Skin of body (tissue), 2 donors: ENCODE data around the gene COL4A5. TPM values are rescaled to one million over a fixed set of nuclear protein-coding genes. Genes with fewer than 3 reads are reported as not detected.
A peak's percentile ranks its signal among the peaks of the same experiment; 100 is the strongest.
"Not testable (repeated sequence)": the region's sequence is repeated elsewhere in the genome, so short reads cannot be mapped to it uniquely, and the experiment has no call there.

Experiments used
- DNase-seq: peaks from one replicate; lab custom pipeline; 2025; lab: John Stamatoyannopoulos, UW
- total RNA-seq: library from RNA; depleted of rRNA; stranded (reverse); fragments of >200 nt; gene quantifications from one replicate; pipeline ENCODE4 v1.2.3, GENCODE V29; 2014

The COL4A5 gene
- 76.4 TPM for total RNA-seq

DNA sequence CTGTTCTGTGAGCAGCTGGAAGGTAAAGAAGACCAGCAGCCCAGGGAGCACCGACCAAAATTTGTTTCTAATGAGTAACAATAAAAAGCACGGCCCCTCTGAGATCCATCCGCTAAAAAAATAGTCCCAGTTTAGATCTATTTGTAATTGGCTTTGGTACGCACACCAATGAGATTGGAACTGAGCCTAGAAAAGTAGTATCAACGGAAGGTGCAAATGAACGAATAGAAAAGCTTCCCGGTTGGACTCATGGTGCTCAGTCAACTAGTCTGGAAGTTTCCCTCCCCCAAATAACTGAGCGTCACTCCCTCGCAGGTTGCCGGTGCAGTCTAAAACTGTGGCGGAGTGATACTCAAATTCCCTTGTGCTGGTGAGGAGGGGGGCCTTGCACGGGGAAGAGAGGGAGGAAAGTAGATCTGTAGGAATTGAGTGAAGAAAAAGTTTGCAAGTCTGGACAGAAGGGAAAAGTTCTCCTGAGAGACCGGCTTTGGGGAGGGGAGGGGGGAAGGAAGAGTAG lies at the start of gene COL4A5:
Gene COL4A5 (plus strand): TSS at position 413 of the 517 bp plus-strand sequence. CDS start 288 bp downstream, outside the sequence.
- peak; percentile 29 for DNase-seq

DNA sequence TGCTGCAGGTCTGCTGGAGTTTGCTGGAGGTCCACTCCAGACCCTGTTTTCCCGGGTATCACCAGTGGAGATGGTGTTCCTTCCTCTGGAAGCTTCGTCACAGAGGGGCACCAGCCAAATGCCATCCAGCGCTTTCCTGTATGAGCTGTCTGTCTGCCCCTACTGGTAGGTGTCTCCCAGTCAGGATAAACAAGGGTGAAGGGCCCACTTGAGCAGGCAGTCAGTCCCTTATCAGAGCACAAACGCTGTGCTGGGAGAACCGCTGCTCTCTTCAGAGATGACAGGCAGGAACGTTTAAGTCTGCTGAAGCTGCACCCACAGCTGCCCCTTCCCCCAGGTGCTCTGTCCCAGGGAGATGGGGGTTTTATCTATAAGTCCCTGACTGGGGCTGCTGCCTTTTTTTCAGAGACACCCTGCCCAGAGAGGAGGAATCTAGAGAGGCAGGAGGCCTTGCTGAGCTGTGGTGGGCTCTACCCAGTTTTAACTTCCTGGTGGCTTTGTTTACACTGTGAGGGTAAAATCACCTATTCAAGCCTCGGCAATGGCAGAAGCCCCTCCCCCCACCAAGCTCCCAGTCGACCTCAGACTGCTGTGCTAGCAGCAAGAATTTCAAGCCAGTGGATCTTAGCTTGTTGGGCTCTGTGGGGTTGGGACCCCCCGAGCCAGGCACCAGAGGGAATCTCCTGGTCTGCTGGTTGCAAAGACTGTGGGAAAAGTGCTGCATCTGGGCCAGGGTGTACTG lies 48.5 kb upstream of the COL4A5 start:
- not testable (repeated sequence) for DNase-seq

DNA sequence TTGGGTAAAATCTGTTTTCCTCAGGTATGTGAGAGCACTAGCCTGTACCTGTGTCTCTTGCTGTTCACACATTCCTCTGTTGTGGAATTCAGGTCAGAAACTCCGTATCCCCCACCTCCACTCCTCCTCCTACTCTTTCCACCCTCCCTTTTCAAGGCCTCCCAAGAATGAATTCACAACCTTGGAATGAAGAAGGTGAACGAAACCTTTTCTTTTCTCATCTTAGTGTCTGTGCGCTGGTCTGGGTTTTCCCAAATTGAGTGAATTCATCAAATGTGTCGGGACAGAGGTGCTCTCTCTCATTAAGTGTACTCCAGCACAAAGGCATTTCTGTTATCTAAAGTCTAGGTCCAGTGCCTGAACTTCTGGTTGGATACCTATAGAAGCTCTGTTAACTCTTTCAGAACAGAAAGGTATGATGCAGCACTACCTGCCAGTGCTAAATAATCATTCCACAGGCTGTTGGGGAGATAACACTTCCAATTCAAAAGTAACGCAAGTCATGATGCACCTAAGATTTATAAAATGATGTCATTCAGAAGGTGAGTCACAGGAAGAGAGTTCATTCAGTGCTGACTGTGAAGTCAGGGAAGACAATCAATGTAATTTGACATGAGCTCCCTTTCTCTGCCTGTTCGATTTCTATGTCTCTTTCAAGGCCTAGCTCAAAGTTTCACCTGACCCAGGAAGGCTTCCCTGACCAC lies 43.3 kb upstream of the COL4A5 start:
- no peak for DNase-seq

DNA sequence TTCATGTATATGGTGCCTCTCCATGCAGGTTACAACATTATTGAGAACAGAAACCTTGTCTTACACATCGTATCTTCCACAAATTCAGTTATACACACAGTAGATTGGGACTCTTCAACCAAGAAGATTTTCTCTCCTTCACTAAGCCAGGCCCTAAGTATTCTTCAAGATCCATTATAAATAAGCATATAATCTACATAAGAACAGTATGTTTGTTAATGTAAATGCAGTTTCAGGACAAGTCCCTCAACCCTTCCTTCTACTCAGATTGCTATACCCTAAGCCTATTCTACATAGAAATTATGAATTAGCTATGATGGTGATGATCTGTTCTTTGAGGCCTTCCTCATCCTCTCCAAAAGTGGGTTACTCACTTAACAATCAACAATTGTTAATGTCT lies 42.7 kb upstream of the COL4A5 start:
- no peak for DNase-seq

DNA sequence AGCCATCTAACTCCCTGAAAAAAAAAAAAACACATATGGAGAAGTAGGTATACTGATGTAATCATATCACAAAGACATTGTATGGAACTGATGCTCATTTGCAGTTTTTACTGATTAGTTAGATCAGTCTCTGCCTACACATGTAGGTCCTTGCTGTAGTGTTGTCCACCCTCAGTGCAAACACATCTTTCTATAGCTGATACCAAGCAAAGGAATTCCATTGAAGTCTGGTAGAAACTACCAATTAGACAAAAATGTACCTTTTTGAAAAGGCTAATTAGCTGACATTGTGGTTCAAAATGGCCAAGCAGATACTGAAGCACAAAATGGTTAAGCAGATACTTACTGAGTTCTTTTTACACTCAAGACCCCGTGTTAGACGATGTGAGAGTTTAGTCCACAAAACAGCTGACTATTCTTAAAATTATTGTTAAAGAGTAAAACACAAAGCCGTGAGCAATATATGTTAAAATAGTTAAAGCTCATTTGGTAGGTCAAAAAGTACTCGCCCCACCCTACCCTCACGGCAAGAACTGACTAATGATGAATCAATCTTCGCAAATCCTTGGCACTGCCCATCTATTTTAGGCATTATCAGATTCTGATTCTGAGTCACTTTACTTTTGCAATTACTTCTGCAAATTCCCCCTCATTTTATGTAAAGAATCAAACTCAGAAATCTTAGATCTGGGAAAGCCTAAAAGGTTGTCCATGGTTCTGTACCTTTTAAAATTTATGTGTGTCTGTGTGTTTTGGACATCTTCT lies 41.8 kb upstream of the COL4A5 start:
- no peak for DNase-seq

DNA sequence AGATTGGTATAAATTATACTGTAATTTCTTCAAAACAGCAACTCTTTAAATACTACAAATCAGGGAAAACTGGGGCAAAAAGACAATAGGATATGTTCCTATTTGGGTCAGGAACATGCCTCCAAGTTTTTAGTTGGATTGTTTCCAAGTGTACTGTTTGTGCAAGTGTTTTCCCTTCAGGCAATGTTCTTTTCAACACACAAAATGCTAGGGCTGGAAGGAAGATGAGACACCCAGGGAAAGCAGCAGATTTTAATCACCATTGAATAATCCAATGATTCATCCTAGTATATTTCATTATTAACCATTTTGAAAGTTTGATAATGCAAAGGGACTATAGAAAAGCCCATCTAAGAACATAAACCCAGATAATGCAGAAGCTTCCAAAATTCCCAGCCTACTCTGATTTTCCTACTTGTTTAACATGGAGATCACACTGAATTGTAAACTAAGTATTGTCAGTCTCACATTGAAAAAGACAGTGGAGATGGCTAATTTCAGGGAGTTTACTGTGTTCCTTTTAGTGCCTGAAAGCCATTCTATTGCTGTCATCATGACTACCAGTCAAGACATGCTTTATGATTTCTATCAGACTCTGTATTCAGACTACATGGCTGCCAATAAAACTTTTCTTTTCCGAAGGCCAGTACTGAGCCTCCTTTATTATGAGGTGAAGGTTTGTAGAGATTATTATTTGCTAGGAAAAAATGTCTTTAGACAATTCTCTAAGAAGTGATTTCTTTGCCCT lies 40.0 kb upstream of the COL4A5 start:
- DNase-seq, result no peak

DNA sequence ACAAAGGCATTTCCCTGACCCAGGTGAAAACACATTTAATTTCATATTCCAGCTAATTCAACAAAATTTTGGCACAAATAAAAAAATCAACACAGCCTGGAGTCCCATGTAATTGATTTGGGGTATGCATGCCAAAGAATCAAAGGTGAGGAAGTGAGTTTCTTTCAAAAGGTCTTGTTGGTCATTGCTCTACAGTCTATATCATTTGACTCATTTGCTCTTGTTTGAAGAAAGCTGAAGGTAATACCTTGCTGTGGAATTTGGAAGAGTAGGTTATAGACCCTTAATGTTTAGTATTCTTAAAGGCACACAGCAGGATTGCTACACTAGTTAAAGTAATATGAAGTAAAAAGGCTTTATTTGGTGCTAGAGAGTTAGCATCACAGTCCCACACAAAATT lies 26.9 kb upstream of the COL4A5 start:
- DNase-seq, result no peak

DNA sequence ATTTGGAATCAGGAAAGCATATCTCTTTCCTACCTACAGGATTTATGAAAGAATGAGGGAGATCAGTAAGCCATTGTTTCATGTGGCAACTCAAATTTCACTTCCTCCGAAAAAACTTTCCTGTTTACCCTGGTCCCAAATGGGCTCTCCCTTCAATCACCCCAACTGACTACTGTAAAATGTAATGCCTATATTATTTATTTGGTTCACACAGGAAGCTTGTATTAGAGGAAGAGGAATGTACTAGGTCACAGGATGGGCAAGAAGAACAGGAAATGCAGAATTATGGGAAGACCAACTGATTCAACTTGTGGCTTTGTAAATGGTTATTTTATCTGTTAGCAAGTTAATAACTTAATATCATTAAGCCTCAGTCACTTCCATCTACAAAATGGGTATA lies 24.5 kb upstream of the COL4A5 start:
- DNase-seq, result no peak

DNA sequence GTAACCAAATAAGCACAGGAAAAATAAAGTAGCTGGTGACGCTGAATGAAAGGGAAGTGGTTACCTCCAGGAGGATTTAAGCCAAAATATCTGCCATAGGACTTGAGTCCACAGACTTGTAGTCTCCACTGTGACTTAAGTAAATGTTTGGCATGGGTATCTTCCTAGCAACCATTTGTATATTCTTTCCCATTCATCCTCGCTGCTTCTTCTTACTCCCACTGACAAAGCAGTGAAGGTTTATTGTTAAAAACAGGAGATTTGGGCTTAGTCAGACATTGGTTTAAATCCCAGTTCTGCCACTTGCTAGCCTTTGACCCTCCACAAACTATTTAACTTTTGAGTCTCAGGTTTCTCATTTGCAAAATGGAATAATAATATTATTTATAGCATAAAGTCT lies 23.7 kb upstream of the COL4A5 start:
- DNase-seq, result no peak

DNA sequence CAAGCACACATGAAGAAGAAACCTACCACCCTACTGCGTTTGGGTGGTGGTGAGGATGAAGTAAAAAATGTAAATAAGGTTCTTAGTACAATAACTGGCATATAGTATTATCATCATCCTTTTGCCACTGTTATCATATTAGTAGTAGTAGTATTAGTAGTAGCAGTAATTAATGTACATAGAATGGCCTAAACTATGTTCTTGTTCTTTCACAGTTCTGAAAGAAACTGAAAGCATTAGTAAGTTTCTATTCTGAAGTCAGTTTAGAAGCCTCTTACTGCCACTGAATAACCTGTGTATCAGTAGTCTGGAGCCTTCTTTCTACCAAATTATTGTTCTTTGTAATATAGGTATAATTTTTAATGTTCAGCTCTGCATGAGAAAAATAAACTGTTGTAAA lies 22.4 kb upstream of the COL4A5 start:
- no peak for DNase-seq

DNA sequence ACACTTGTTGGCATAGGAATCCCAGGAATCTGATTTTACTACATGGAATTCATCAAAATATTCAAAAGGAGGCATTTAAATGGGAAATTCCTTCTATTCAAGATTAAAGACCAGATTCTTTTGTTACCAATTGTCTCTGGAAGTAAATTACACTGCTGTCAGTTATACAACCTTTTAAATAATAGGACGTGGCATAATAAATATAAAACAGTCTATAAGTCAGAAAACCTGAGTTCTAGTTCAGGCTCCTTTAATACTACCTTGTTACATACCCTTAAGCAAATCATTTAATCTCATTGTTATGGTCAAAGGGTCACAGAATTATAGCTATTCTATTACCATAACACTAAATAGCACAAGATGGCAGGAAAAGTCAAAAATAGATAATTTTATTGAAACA lies 20.2 kb upstream of the COL4A5 start:
- DNase-seq, result no peak

DNA sequence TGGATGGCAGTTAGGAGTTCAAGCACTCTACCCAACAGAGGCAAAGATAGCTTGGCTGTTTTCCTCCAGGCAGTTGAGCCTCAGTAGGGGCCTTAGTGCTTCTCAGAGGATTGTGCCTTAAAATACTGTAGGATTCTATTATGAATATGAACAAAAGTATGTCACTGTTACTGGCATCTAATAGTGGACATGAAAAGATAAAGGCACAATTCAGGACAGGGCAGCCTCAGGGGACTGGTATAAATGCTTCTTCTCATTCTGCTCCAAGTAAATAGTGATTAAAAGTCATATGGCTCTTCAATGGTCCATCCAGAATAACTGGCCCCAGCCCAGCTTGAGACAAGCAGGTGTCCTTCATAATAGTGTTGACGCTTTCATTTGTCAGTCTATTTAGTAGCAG lies 19.2 kb upstream of the COL4A5 start:
- no peak for DNase-seq

DNA sequence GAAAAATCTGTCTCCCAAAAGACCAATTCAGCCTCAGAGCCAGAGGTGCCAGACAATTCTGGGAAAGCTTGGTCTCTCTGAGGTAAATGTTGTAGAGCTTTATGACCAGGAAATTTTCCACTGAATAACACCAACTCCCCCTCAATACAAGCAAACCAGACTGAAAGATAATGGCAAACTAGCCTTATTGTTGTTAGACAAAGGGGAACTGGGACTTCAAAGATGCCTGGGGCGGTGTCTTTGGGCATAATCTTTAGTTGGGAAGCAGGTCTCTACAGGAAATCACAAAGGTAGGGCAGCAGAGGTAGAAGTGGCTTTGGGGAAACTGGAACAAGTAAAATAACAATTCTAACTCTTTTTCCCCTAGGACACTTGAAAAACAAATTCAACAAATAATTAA lies 13.4 kb upstream of the COL4A5 start:
- DNase-seq, result no peak

DNA sequence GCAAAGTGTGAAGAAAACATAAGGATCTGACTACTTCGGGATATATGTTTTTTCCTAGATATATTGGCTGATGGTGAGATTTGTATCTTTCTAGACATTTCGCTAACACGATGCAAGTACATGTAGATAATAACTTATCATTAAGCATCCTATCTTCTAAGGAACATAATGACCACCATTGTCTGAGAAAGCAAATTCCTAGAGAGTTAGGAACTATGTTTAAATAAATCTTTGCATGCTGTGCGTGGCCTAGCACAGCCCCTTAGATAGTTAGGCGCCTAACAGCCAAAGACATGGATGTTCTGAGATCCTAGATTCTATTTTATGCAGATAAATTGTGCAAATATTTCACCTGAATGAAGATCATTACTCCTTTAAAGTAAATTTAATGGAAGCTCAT lies 4.4 kb upstream of the COL4A5 start:
- DNase-seq, result no peak

DNA sequence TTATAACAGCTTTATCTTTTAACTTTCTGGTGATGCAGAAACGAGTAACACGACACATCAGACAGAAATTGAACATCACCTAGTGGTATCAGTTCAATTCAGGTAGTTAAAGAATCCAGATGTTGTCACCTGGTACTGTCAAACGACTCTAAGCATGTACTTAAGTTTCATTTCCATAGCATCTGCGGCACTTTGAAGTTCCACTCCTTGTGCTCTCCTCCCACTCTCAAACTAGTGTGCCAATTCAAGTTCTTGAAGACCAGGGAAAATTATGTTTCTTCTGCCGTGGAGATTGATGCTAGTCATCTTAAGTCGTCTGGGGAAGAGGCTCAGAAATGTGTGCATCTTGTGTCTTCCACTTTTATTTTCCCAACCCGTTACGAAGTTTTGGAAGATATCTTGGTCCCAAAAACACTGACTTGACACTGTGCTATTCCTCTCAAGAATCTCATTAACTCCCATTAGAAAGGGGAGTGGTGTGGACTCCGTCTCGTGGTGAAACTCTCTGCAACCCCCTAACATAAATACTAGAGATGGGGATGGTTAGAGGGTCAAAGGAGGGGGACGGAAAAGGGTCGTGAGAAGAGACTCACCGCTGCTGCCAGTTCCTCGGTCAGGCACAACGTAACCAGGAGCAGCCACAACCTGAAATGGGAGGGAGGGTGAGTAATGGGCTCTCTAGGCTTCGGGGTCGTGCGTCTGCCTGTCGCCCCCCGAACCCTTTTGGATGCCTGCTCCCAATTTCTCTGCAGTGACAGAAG lies 2.1 kb upstream of the COL4A5 start:
- no peak for DNase-seq

DNA sequence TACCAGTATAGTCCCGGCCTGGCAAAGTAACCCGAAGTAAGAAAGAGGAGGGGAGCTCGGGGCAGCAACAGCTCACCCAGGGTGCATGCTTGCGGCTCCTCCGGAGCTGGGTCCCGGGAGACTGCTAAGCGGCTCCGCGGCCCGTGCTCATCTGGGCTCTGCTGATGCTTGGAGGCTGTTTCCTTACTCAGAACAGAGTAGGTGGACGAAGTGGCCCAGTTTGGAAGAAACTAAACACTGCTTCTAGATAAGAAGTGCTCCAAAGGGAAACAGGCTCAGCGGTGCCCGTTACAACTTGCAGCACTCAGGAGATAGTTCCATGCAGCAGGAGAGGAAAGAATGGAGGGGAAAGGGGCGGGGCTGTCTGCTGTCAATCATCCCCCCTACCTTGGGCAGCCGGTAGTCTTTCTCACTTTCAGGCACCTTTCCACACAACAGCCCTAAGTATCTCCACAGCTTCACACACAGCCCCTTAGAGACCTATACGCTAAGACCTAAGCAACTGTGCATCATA lies 1.5 kb upstream of the COL4A5 start, which contains the start of gene COL4A6:
Gene COL4A6 (minus strand): TSS at position 313 of the 514 bp plus-strand sequence. CDS start 226 bp downstream, at position 87.
- no peak for DNase-seq

DNA sequence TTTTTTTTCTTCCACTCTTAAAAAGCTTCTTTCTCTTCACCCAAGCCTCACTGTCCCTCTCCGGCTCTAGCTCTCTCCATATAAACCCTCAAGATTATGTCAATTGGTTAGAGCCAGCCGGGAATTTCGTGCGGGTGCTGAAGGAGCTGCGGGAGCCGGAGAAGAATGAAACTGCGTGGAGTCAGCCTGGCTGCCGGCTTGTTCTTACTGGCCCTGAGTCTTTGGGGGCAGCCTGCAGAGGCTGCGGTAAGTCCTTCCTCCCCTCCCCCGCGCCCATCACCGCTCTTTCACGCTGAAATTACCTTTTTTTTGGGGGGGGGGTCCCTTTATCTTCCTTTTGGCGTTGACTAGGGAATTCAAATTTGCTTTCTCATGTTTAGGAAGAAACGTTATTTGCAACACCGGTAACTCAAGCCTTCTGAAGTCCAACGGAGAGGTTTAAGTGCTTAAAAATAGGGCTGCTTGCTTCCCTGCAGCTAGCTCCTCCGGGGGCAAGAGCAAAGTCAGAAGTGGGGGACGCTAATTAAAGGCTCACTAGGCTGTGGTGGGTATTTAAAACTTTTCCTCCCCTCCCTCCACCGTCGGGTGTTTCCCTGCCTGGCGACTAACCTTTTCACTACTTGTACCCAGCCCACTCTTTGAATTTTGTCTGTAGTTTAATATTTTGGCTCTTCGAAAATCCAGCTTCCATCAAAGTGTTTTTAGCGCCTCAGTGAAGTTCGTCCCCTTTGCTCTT lies 491 bp downstream of the COL4A5 start:
- DNase-seq, result no peak

DNA sequence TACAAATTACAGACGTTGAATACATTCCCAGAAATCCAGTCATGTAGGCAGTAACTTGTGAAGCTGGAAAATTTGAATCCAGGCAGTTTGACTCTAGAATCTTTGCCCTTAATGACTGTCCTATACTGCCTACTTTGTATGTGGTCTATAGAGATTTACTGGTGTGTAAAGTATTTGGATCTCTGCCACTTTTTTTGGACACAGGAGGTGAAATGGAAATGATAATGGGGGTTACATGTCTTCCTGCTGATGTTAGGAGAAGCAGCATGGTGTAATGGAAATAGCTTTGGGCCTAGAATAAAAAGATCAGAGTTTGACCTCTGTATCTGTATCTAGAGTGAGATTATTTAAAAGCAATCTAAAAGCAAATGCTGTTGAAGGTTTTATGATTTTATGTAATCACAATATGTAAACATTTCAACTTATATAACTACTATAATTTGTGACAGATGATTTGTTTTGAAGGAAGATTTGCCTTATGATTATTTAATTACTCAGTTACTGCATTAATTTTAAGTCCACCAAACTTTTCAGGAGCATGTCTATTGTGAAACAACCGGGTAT lies 3.3 kb downstream of the COL4A5 start:
- no peak for DNase-seq

DNA sequence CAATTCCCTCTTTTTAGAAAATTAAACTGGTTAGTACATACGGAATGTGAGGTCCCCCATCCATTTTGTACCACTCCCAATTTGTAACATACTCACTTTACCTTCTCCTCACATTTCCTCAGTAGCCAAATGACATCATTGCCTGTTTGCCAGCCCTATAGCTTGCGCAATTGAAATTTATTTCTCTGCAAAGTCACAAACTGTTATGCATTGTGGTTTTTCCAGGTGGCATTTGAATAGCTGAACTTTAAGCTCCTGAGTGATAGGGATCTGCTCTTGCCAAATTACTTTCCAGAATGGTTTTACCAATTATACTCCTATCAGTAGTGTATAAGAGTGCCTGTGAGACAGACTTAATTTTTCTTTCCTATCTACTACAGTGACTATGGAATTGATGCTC lies 7.7 kb downstream of the COL4A5 start:
- no peak for DNase-seq
